ENCODE results near the gene B4GALNT4. TPM values are rescaled to one million over a fixed set of nuclear protein-coding genes. Genes with fewer than 3 reads are reported as not detected.
A peak's percentile ranks its signal among the peaks of the same experiment; 100 is the strongest.
"Not testable (repeated sequence)": the region's sequence is repeated elsewhere in the genome, so short reads cannot be mapped to it uniquely, and the experiment has no call there.

The B4GALNT4 gene
- total RNA-seq, 2 experiments from 2014 or later, result 1.1 to 1.9 TPM

- Mint-ChIP-seq H3K27me3 (peaks cover 19% of the 10 kb centered on the region), H3K4me3 (no peak overlapping the region), H3K4me1 (no peaks in the 10 kb centered on the region), H3K27ac (no peak overlapping the region), H3K36me3 (no peaks in the 10 kb centered on the region), H3K9me3 (peaks cover 3% of the 10 kb centered on the region)
- no peak for DNase-seq
Observed at GRCh38 chr11:362642-363442, 6.5 kb upstream of the B4GALNT4 start.

- not testable (repeated sequence) for H3K9me3 Mint-ChIP-seq, H3K4me1 Mint-ChIP-seq, DNase-seq, H3K36me3 Mint-ChIP-seq, H3K4me3 Mint-ChIP-seq, H3K27ac Mint-ChIP-seq
- H3K27me3 Mint-ChIP-seq, result peaks cover 24% of the 10 kb centered on the region
Observed at GRCh38 chr11:363443-363805, 5.9 kb upstream of the B4GALNT4 start.

- Mint-ChIP-seq H3K27me3 (peaks cover 28% of the 10 kb centered on the region), H3K4me1 (peaks cover 2% of the 10 kb centered on the region), H3K36me3 (no peaks in the 10 kb centered on the region), H3K4me3 (no peak overlapping the region), H3K9me3 (peaks cover 3% of the 10 kb centered on the region), H3K27ac (no peak overlapping the region)
- DNase-seq, result peak; percentile 60
Observed at GRCh38 chr11:363948-364761, 5.1 kb upstream of the B4GALNT4 start.

- H3K27me3 Mint-ChIP-seq, result peaks cover 33% of the 10 kb centered on the region
- peaks cover 3% of the 10 kb centered on the region for H3K9me3 Mint-ChIP-seq
- DNase-seq, result no peak
- no peaks in the 10 kb centered on the region for H3K36me3 Mint-ChIP-seq
- H3K4me3 Mint-ChIP-seq, result no peak overlapping the region
- no peak overlapping the region for H3K27ac Mint-ChIP-seq
- peaks cover 2% of the 10 kb centered on the region for H3K4me1 Mint-ChIP-seq
Observed at GRCh38 chr11:364991-365725, 4.1 kb upstream of the B4GALNT4 start.

- no peaks in the 10 kb centered on the region for H3K36me3 Mint-ChIP-seq
- H3K9me3 Mint-ChIP-seq, result peaks cover 3% of the 10 kb centered on the region
- H3K4me3 Mint-ChIP-seq, result no peak overlapping the region
- no peak overlapping the region for H3K27ac Mint-ChIP-seq
- H3K4me1 Mint-ChIP-seq, result peaks cover 2% of the 10 kb centered on the region
- H3K27me3 Mint-ChIP-seq, result peaks cover 40% of the 10 kb centered on the region
- no peak for DNase-seq
Observed at GRCh38 chr11:365831-366230, 3.5 kb upstream of the B4GALNT4 start.

- Mint-ChIP-seq H3K4me3 (peak overlapping the region; percentile 36), H3K27me3 (peaks cover 40% of the 10 kb centered on the region), H3K4me1 (peaks cover 2% of the 10 kb centered on the region), H3K36me3 (no peaks in the 10 kb centered on the region), H3K27ac (no peak overlapping the region), H3K9me3 (no peaks in the 10 kb centered on the region)
- no peak for DNase-seq
Observed at GRCh38 chr11:367956-368413, 1.3 kb upstream of the B4GALNT4 start.

GRCh38 chr11:368414-369335 is 624 bp upstream of the B4GALNT4 start:
- no peaks in the 10 kb centered on the region for H3K9me3 Mint-ChIP-seq
- H3K36me3 Mint-ChIP-seq, result no peaks in the 10 kb centered on the region
- H3K4me3 Mint-ChIP-seq, result peak overlapping the region; percentile 73
- peaks cover 40% of the 10 kb centered on the region for H3K27me3 Mint-ChIP-seq
- peaks cover 2% of the 10 kb centered on the region for H3K4me1 Mint-ChIP-seq
- no peak overlapping the region for H3K27ac Mint-ChIP-seq
- DNase-seq, result no peak

DNA sequence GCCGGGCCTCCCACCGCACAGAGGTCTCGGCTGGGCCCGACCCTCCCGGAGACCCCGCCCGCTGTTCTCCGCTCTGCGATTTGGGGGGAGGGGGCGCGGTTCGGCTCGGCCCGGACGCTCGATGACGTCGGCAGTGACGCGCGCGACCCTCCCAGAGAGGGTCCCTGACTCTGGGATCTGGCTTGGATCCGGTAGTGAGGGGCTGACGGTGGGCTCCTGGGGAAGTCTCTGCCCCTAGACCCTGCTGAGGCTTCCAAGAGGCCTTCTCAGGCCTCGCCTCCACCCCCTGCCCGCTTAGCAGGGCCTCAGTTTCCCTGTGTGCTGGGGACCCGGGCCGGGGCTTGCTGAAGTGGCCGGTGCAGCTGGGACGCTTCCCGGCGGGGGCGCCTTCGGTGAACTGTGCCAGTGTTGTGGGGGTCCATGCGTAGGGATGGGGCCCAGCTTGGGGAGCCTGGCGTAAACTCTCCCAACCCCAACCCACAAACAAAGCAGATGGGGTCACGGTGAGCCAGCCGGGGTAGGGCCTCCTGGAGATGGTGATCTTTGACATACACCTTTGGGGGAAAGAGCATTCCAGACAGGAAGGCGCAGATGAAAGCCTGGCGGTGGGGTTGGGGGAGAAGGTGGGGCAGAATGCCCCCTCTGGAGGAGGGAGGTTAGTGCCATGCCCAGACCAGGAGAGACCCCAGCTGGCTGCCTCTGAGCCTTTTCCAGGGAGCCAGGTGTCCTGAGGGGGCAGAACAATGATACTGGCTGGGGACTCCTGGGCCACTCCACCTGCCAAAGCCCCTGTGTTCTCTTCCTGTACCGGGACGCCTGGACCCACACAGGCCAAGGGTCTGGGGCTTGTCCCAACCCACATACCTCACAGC is 1.0 kb downstream of the B4GALNT4 start:
- no peaks in the 10 kb centered on the region for H3K36me3 Mint-ChIP-seq
- peaks cover 35% of the 10 kb centered on the region for H3K27me3 Mint-ChIP-seq
- peaks cover 5% of the 10 kb centered on the region for H3K4me1 Mint-ChIP-seq
- no peak for DNase-seq
- peaks cover 4% of the 10 kb centered on the region for H3K9me3 Mint-ChIP-seq
- H3K27ac Mint-ChIP-seq, result no peak overlapping the region
- peak overlapping the region; percentile 51 for H3K4me3 Mint-ChIP-seq

- Mint-ChIP-seq H3K4me3 (no peak overlapping the region), H3K27ac (no peak overlapping the region), H3K4me1 (peaks cover 5% of the 10 kb centered on the region), H3K9me3 (peaks cover 4% of the 10 kb centered on the region), H3K27me3 (peaks cover 32% of the 10 kb centered on the region), H3K36me3 (no peaks in the 10 kb centered on the region)
- DNase-seq, result no peak
Observed at GRCh38 chr11:371051-371450, 1.8 kb downstream of the B4GALNT4 start.

- no peaks in the 10 kb centered on the region for H3K36me3 Mint-ChIP-seq
- peaks cover 4% of the 10 kb centered on the region for H3K9me3 Mint-ChIP-seq
- H3K4me1 Mint-ChIP-seq, result peaks cover 5% of the 10 kb centered on the region
- H3K27ac Mint-ChIP-seq, result no peak overlapping the region
- no peak overlapping the region for H3K4me3 Mint-ChIP-seq
- DNase-seq, result no peak
- H3K27me3 Mint-ChIP-seq, result peaks cover 31% of the 10 kb centered on the region
Observed at GRCh38 chr11:371716-372590, 2.7 kb downstream of the B4GALNT4 start.

DNA sequence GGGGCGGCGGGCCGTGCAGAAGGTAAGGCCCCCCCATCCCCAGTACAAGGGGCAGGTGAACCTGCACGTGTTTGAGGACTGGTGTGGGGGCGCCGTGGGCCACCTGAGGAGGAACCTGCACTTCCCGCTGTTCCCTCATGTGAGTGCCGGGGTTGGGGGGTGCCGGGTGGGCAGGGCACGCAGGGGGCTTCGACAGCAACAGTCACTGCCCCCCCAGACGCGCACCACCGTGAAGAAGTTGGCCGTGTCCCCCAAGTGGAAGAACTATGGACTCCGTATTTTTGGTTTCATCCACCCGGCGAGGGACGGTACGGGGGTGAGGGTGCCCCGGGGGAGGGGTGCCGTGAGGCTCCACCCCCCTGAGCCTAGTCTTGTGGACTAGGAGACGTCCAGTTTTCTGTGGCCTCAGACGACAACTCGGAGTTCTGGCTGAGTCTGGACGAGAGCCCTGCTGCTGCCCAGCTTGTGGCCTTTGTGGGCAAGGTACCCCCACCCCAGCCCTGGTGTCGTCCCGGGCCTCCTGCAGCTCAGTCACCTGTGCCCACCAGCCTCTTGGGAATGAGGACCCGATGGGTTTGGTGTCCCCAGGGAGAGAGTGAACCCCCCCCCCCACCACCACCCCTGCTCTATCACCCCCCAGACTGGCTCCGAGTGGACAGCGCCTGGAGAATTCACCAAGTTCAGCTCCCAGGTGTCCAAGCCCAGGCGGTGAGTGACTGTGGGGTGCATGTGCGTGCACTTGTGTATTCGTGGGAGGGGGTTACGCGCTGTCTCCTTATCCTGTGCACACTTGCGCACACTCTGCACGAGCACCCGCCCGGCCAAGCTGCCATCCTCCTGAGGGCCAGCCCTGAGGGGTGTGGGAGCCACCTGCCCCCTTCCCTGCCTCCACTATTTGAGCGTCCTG is 3.8 kb downstream of the B4GALNT4 start:
- no peak for DNase-seq
- no peak overlapping the region for H3K4me3 Mint-ChIP-seq
- no peaks in the 10 kb centered on the region for H3K36me3 Mint-ChIP-seq
- peaks cover 19% of the 10 kb centered on the region for H3K27me3 Mint-ChIP-seq
- peaks cover 5% of the 10 kb centered on the region for H3K4me1 Mint-ChIP-seq
- H3K9me3 Mint-ChIP-seq, result peaks cover 4% of the 10 kb centered on the region
- H3K27ac Mint-ChIP-seq, result no peak overlapping the region

Data from activated naive CD8-positive, alpha-beta T cell treated with anti-CD3 and anti-CD28 coated beads for 36 hours (primary cell).